Non-pigmented ciliary epithelial cell (primary cell): Measurements from ENCODE around the gene RBFOX2.

ENCODE experiments used
- DNase-seq: peaks from one replicate; pipeline ENCODE4 v3.0.0-alpha.2; 2010; ENCODE audit warnings: low read depth

RBFOX2 gene

GRCh38 chr22:35972559-35972958 lies 56.1 kb downstream of the RBFOX2 start:
- no peak for DNase-seq

- no peak for DNase-seq
Observed at GRCh38 chr22:35971456-35972119, 57.0 kb downstream of the RBFOX2 start.

- DNase-seq: no peak
Observed at GRCh38 chr22:35970616-35971455, 57.8 kb downstream of the RBFOX2 start.

- DNase-seq: no peak
Observed at GRCh38 chr22:35967046-35967397, 61.6 kb downstream of the RBFOX2 start.

- DNase-seq: no peak
Observed at GRCh38 chr22:35966314-35967045, 62.1 kb downstream of the RBFOX2 start.

GRCh38 chr22:35963237-35963810 lies 65.3 kb downstream of the RBFOX2 start:
- no peak for DNase-seq

GRCh38 chr22:35961480-35962295 lies 66.9 kb downstream of the RBFOX2 start:
- DNase-seq: no peak

GRCh38 chr22:35960854-35961253 lies 67.8 kb downstream of the RBFOX2 start:
- DNase-seq: no peak

- DNase-seq: no peak
Observed at GRCh38 chr22:35959121-35959800, 69.4 kb downstream of the RBFOX2 start.

- DNase-seq: no peak
Observed at GRCh38 chr22:35958334-35958733, 70.3 kb downstream of the RBFOX2 start.

GRCh38 chr22:35957589-35957988 lies 71.0 kb downstream of the RBFOX2 start:
- no peak for DNase-seq

- DNase-seq: no peak
Observed at GRCh38 chr22:35956850-35957249, 71.8 kb downstream of the RBFOX2 start.

GRCh38 chr22:35955546-35955945 lies 73.1 kb downstream of the RBFOX2 start:
- no peak for DNase-seq

- no peak for DNase-seq
Observed at GRCh38 chr22:35952576-35952975, 76.0 kb downstream of the RBFOX2 start.

GRCh38 chr22:35950262-35950661 lies 78.4 kb downstream of the RBFOX2 start:
- no peak for DNase-seq

- no peak for DNase-seq
Observed at GRCh38 chr22:35949243-35949642, 79.4 kb downstream of the RBFOX2 start.

- DNase-seq: no peak
Observed at GRCh38 chr22:35947794-35948425, 80.7 kb downstream of the RBFOX2 start.

GRCh38 chr22:35944458-35944857 lies 84.2 kb downstream of the RBFOX2 start:
- no peak for DNase-seq

GRCh38 chr22:35940166-35940565 lies 88.5 kb downstream of the RBFOX2 start:
- DNase-seq: no peak

GRCh38 chr22:35938226-35938625 lies 90.4 kb downstream of the RBFOX2 start:
- no peak for DNase-seq

GRCh38 chr22:35930933-35931332 lies 97.7 kb downstream of the RBFOX2 start:
- no peak for DNase-seq
